CD14-positive monocyte (primary cell): Measurements from ENCODE around the gene OR4D1. TPM values are rescaled to one million over a fixed set of nuclear protein-coding genes. Genes with fewer than 3 reads are reported as not detected.

ENCODE experiments used
- DNase-seq, 3 donors: peaks; one replicate each; pipeline ENCODE4 v3.0.0-alpha.2; 2011 to 2022
- H2AFZ ChIP-seq: 2 replicates; pipeline ENCODE4 v1.6.0; 2012; ENCODE audit warnings: mild to moderate bottlenecking, low read depth, low read length, inconsistent platforms; ENCODE audit not compliant: insufficient read depth, poor library complexity, severe bottlenecking
- H3K27ac ChIP-seq, 2 donors: 1 replicate in 1 of 2; 2 replicates in 1 of 2; pipeline ENCODE4 v1.5.1; 2012 to 2013; ENCODE audit warnings: low read length in 2 of 2, control low read depth in 1 of 2, inconsistent platforms in 1 of 2, low read depth in 1 of 2, mild to moderate bottlenecking in 1 of 2
- H3K27me3 ChIP-seq, 2 donors: one replicate each; pipeline versions ENCODE4 v1.6.0 to v1.6.1; 2011 to 2013; ENCODE audit warnings: low read length in 2 of 2; ENCODE audit not compliant: control insufficient read depth in 2 of 2, insufficient read depth in 2 of 2
- H3K36me3 ChIP-seq, 2 donors: replicated peaks in 1 of 2; 1 replicate in 1 of 2; 2 replicates in 1 of 2; pipeline versions ENCODE4 v1.5.1 to v1.6.1; 2012 to 2013; ENCODE audit warnings: low read length in 2 of 2, control low read depth in 1 of 2, inconsistent platforms in 1 of 2, mild to moderate bottlenecking in 1 of 2; ENCODE audit not compliant: insufficient read depth in 2 of 2, control insufficient read depth in 1 of 2
- H3K4me1 ChIP-seq, 2 donors: 1 replicate in 1 of 2; 2 replicates in 1 of 2; pipeline versions ENCODE4 v1.5.1 to v1.6.1; 2012 to 2013; ENCODE audit warnings: low read length in 2 of 2, control low read depth in 1 of 2, inconsistent platforms in 1 of 2, mild to moderate bottlenecking in 1 of 2, moderate library complexity in 1 of 2; ENCODE audit not compliant: insufficient read depth in 2 of 2, control insufficient read depth in 1 of 2
- H3K4me2 ChIP-seq: replicated peaks from 2 replicates; pipeline ENCODE3; 2012; ENCODE audit warnings: low read length, moderate library complexity, mild to moderate bottlenecking; ENCODE audit not compliant: poor library complexity, severe bottlenecking; ENCODE audit errors: extremely low read depth
- H3K4me3 ChIP-seq, 3 experiments: fragments of 200-600 bp in 1 of 3; sonication (generic) in 1 of 3; replicated peaks in 1 of 3; 1 replicate in 2 of 3; 2 replicates in 1 of 3; pipeline ENCODE4 v1.5.1; 2011 to 2013; ENCODE audit warnings: low read length in 3 of 3, mild to moderate bottlenecking in 3 of 3, control low read depth in 2 of 3, low read depth in 2 of 3, inconsistent platforms in 1 of 3, moderate library complexity in 1 of 3
- H3K79me2 ChIP-seq: 2 replicates; pipeline ENCODE4 v1.6.0; 2012; ENCODE audit warnings: mild to moderate bottlenecking, control low read depth, inconsistent platforms, low read length, moderate library complexity; ENCODE audit not compliant: insufficient read depth
- H3K9ac ChIP-seq: 2 replicates; pipeline ENCODE4 v1.6.0; 2017; ENCODE audit warnings: low read length, mild to moderate bottlenecking; ENCODE audit not compliant: insufficient read depth, poor library complexity, severe bottlenecking
- H3K9me3 ChIP-seq, 2 donors: replicated peaks in 1 of 2; 1 replicate in 1 of 2; 2 replicates in 1 of 2; pipeline versions ENCODE4 v1.5.1 to v1.6.1; 2012 to 2013; ENCODE audit warnings: low read length in 2 of 2, control low read depth in 1 of 2; ENCODE audit not compliant: control insufficient read depth in 1 of 2, insufficient read depth in 1 of 2
- H4K20me1 ChIP-seq: 2 replicates; pipeline ENCODE4 v1.6.0; 2012; ENCODE audit warnings: mild to moderate bottlenecking, low read length, control low read depth, moderate library complexity; ENCODE audit not compliant: insufficient read depth
- H3K27ac Mint-ChIP-seq, 7 donors: one replicate each; pipeline ENCODE4 v1.8.0; 2020; ENCODE audit warnings: mild to moderate bottlenecking in 7 of 7, mixed read lengths in 7 of 7, moderate library complexity in 6 of 7, inconsistent platforms in 2 of 7
- H3K27me3 Mint-ChIP-seq, 3 donors: one replicate each; pipeline ENCODE4 v1.8.0; 2021 to 2022; ENCODE audit warnings: low read depth in 3 of 3, mild to moderate bottlenecking in 3 of 3, mixed read lengths in 3 of 3, moderate library complexity in 3 of 3, inconsistent platforms in 1 of 3
- H3K36me3 Mint-ChIP-seq, 2 donors: one replicate each; pipeline ENCODE4 v1.8.0; 2020; ENCODE audit warnings: mixed read lengths in 2 of 2, inconsistent platforms in 1 of 2, mild to moderate bottlenecking in 1 of 2
- H3K4me1 Mint-ChIP-seq: one replicate; pipeline ENCODE4 v1.8.0; 2020; ENCODE audit warnings: mild to moderate bottlenecking, mixed read lengths
- H3K4me3 Mint-ChIP-seq, 2 donors: one replicate each; pipeline ENCODE4 v1.8.0; 2020; ENCODE audit warnings: mild to moderate bottlenecking in 2 of 2, mixed read lengths in 2 of 2, moderate library complexity in 1 of 2
- H3K9me3 Mint-ChIP-seq, 7 donors: one replicate each; pipeline ENCODE4 v1.8.0; 2020 to 2022; ENCODE audit warnings: mixed read lengths in 7 of 7, mild to moderate bottlenecking in 6 of 7, moderate library complexity in 6 of 7, inconsistent platforms in 2 of 7
- CTCF ChIP-seq: fragments of 200-600 bp; IDR thresholded peaks from one replicate; pipeline ENCODE4 v1.8.0; 2022; ENCODE audit warnings: antibody characterized with exemption, mild to moderate bottlenecking
- WGBS: methylation state at CpG from one replicate; pipeline ENCODE4 v1.1.5; 2013; ENCODE audit warnings: missing lambda C conversion rate; ENCODE audit not compliant: insufficient coverage; 5-methylcytosine and 5-hydroxymethylcytosine counted together
- intact Hi-C, 2 donors: fragments of 100-400 bp; cut with micrococcal nuclease; formaldehyde crosslinking; loops; one replicate each; pipeline versions ENCODE4 v1.15.0 to v1.15.1; 2023
- polyA plus RNA-seq, 3 donors: library from polyadenylated mRNA; depleted of rRNA in 1 of 3; unstranded in 2 of 3; stranded (reverse) in 1 of 3; fragments of 300-500 nt in 2 of 3; fragments of >200 nt in 1 of 3; fragmentation: Illumina TruSeq in 2 of 3; gene quantifications; 1 replicate in 2 of 3; 2 replicates in 1 of 3; pipeline ENCODE4 v1.2.3, GENCODE V29; 2012 to 2021

OR4D1 gene
- polyA plus RNA-seq, 3 donors, result 0.03 TPM; not detected in 2

GRCh38 chr17:58158181-58158580 is 10.0 kb downstream of the OR4D1 start:
- Mint-ChIP-seq H3K27ac (no peak overlapping the region), H3K27me3 (peaks cover 24 to 35% (median 32%) of the 10 kb centered on the region in 3 donors), H3K36me3 (peaks cover 0 to 6% of the 10 kb centered on the region in 2 donors), H3K4me3 (no peak overlapping the region), H3K4me1 (peaks cover 23% of the 10 kb centered on the region), H3K9me3 (peaks cover 0 to 3% (median 0%) of the 10 kb centered on the region in 7 donors)
- no CpG with 5 or more reads among the region's 2 CpGs for WGBS
- Histone ChIP-seq H3K4me3 (no peak overlapping the region), H3K9ac (no peak overlapping the region), H3K79me2 (no peaks in the 10 kb centered on the region), H3K36me3 (no peaks in the 10 kb centered on the region), H3K4me1 (peaks cover 11 to 23% of the 10 kb centered on the region in 2 donors), H3K27me3 (peaks cover 8 to 28% of the 10 kb centered on the region in 2 donors), H3K9me3 (no peaks in the 10 kb centered on the region), H2AFZ (no peak overlapping the region), H3K27ac (no peak overlapping the region), H3K4me2 (no peak overlapping the region), H4K20me1 (no peaks in the 10 kb centered on the region)
- intact Hi-C loops, result no loop called here
- no peak for TF ChIP-seq CTCF
- no peak for DNase-seq

GRCh38 chr17:58161566-58161965 is 13.4 kb downstream of the OR4D1 start:
- Histone ChIP-seq H3K9ac (no peak overlapping the region), H2AFZ (no peak overlapping the region), H3K79me2 (no peaks in the 10 kb centered on the region), H3K4me2 (no peak overlapping the region), H3K36me3 (no peaks in the 10 kb centered on the region), H4K20me1 (no peaks in the 10 kb centered on the region), H3K27ac (no peak overlapping the region), H3K9me3 (no peaks in the 10 kb centered on the region), H3K4me1 (peaks cover 8 to 13% of the 10 kb centered on the region in 2 donors), H3K27me3 (peaks cover 21 to 39% of the 10 kb centered on the region in 2 donors), H3K4me3 (no peak overlapping the region)
- 100% methylated on average over 1 of the region's 3 CpGs for WGBS
- intact Hi-C loops, result no loop called here
- Mint-ChIP-seq H3K36me3 (peaks cover 0 to 3% of the 10 kb centered on the region in 2 donors), H3K9me3 (peaks cover 0 to 4% (median 0%) of the 10 kb centered on the region in 7 donors), H3K27ac (no peak overlapping the region), H3K4me1 (peaks cover 11% of the 10 kb centered on the region), H3K27me3 (peaks cover 23 to 33% (median 25%) of the 10 kb centered on the region in 3 donors), H3K4me3 (no peak overlapping the region)
- no peak for DNase-seq
- TF ChIP-seq CTCF, result no peak
